HepG2 (cell line): ENCODE results near the gene NR2F1-AS1. TPM values are rescaled to one million over a fixed set of nuclear protein-coding genes. Genes with fewer than 3 reads are reported as not detected.

Source experiments
- BRD4 ChIP-seq: sonication (generic); formaldehyde crosslinking; IDR thresholded peaks from 2 replicates; pipeline ENCODE4 v1.4.0; 2020; ENCODE audit warnings: missing genetic modification reagents
- EP300 ChIP-seq, 3 experiments: sonication (generic) in 1 of 3; formaldehyde crosslinking in 1 of 3; IDR thresholded peaks; 2 replicates each; pipeline versions ENCODE4 v1.5.1 to v1.6.1; 2011 to 2020; ENCODE audit warnings: low read depth in 2 of 3, low read length in 2 of 3, borderline replicate concordance in 1 of 3, improper control_type of control experiment in 1 of 3, mild to moderate bottlenecking in 1 of 3, missing genetic modification reagents in 1 of 3, moderate library complexity in 1 of 3
- GABPA ChIP-seq, 2 experiments: IDR thresholded peaks; 2 replicates each; pipeline ENCODE4 v1.6.1; 2011 to 2016; ENCODE audit warnings: low read depth in 2 of 2, low read length in 1 of 2, missing biosample characterization in 1 of 2, missing genetic modification characterization in 1 of 2
- GATAD2A ChIP-seq: IDR thresholded peaks from 2 replicates; pipeline ENCODE4 v1.6.1; 2016
- HES4 ChIP-seq: sonication (generic); formaldehyde crosslinking; IDR thresholded peaks from 2 replicates; pipeline ENCODE4 v1.9.0; 2021; ENCODE audit warnings: mild to moderate bottlenecking, missing genetic modification reagents, borderline replicate concordance
- HIVEP1 ChIP-seq: sonication (generic); formaldehyde crosslinking; IDR thresholded peaks from 2 replicates; pipeline ENCODE4 v1.4.0; 2020; ENCODE audit warnings: mild to moderate bottlenecking, missing genetic modification reagents
- HMG20B ChIP-seq: conservative IDR thresholded peaks from 2 replicates; pipeline ENCODE4 v1.6.1; 2016; ENCODE audit warnings: missing genetic modification reagents, missing compliant biosample characterization
- HNRNPK ChIP-seq: fragments of 200-400 bp; formaldehyde crosslinking; IDR thresholded peaks from 2 replicates; pipeline ENCODE4 v1.6.1; 2018; ENCODE audit warnings: low read length, low read depth, moderate library complexity, mild to moderate bottlenecking; ENCODE audit not compliant: poor library complexity, severe bottlenecking
- HOXD1 ChIP-seq: sonication (generic); formaldehyde crosslinking; IDR thresholded peaks from 2 replicates; pipeline ENCODE4 v1.5.0; 2020; ENCODE audit warnings: missing genetic modification reagents
- NCOA1 ChIP-seq: sonication (generic); formaldehyde crosslinking; IDR thresholded peaks from 2 replicates; pipeline ENCODE4 v1.9.0; 2021; ENCODE audit warnings: missing genetic modification reagents
- NFKBIZ ChIP-seq: IDR thresholded peaks from 2 replicates; pipeline ENCODE4 v1.6.1; 2018; ENCODE audit warnings: missing genetic modification reagents, missing compliant biosample characterization
- NONO ChIP-seq, 2 experiments: fragments of 450-650 bp in 1 of 2; sonication (generic) in 1 of 2; formaldehyde crosslinking in 1 of 2; IDR thresholded peaks in 1 of 2; conservative IDR thresholded peaks in 1 of 2; 2 replicates each; pipeline versions ENCODE4 v1.6.1 to v1.8.0; 2017 to 2022; ENCODE audit warnings: mild to moderate bottlenecking in 1 of 2, missing genetic modification reagents in 1 of 2, moderate library complexity in 1 of 2
- NR2F6 ChIP-seq, 2 experiments: IDR thresholded peaks; 2 replicates each; pipeline ENCODE4 v1.6.1; 2016; ENCODE audit warnings: antibody characterized with exemption in 1 of 2, mild to moderate bottlenecking in 1 of 2
- POGZ ChIP-seq: sonication (generic); formaldehyde crosslinking; IDR thresholded peaks from 2 replicates; pipeline ENCODE4 v1.4.0; 2020; ENCODE audit warnings: mild to moderate bottlenecking, missing genetic modification reagents
- PTBP1 ChIP-seq: fragments of 200-400 bp; formaldehyde crosslinking; IDR thresholded peaks from 2 replicates; pipeline ENCODE4 v1.6.1; 2018; ENCODE audit warnings: low read length, low read depth; ENCODE audit not compliant: poor library complexity, severe bottlenecking
- SSRP1 ChIP-seq: IDR thresholded peaks from 2 replicates; pipeline ENCODE4 v1.6.1; 2016; ENCODE audit warnings: control low read depth
- TMF1 ChIP-seq: sonication (generic); formaldehyde crosslinking; IDR thresholded peaks from 2 replicates; pipeline ENCODE4 v1.8.1; 2022; ENCODE audit warnings: low read depth, missing genetic modification reagents
- TOE1 ChIP-seq: sonication (generic); formaldehyde crosslinking; IDR thresholded peaks from 2 replicates; pipeline ENCODE4 v1.4.0; 2020; ENCODE audit warnings: mild to moderate bottlenecking, missing genetic modification reagents
- ZNF180 ChIP-seq: sonication (generic); formaldehyde crosslinking; IDR thresholded peaks from 2 replicates; pipeline ENCODE4 v1.4.0; 2020; ENCODE audit warnings: low read depth, missing genetic modification reagents, borderline replicate concordance
- ZNF362 ChIP-seq: sonication (generic); formaldehyde crosslinking; IDR thresholded peaks from 2 replicates; pipeline ENCODE4 v1.4.0; 2020; ENCODE audit warnings: missing genetic modification reagents, mild to moderate bottlenecking, borderline replicate concordance
- ZNF441 ChIP-seq: sonication (generic); formaldehyde crosslinking; IDR thresholded peaks from 2 replicates; pipeline ENCODE4 v1.7.0; 2021; ENCODE audit warnings: missing genetic modification reagents, borderline replicate concordance
- ZNF446 ChIP-seq: sonication (generic); formaldehyde crosslinking; IDR thresholded peaks from 2 replicates; pipeline ENCODE4 v1.5.0; 2020; ENCODE audit warnings: mild to moderate bottlenecking, missing genetic modification reagents
- ZNF451 ChIP-seq: sonication (generic); formaldehyde crosslinking; IDR thresholded peaks from 2 replicates; pipeline ENCODE4 v1.5.0; 2020; ENCODE audit warnings: mild to moderate bottlenecking, missing genetic modification reagents
- ZNF569 ChIP-seq: sonication (generic); formaldehyde crosslinking; IDR thresholded peaks from 2 replicates; pipeline ENCODE4 v1.5.0; 2020; ENCODE audit warnings: mild to moderate bottlenecking, missing genetic modification reagents, moderate library complexity, borderline replicate concordance
- ZSCAN20 ChIP-seq: sonication (generic); formaldehyde crosslinking; IDR thresholded peaks from 2 replicates; pipeline ENCODE4 v1.4.0; 2020; ENCODE audit warnings: missing genetic modification reagents, mild to moderate bottlenecking, borderline replicate concordance
- ZSCAN9 ChIP-seq: IDR thresholded peaks from 2 replicates; pipeline ENCODE4 v1.6.1; 2016; ENCODE audit warnings: borderline replicate concordance
- polyA plus RNA-seq, 8 experiments: library from polyadenylated mRNA; depleted of rRNA in 3 of 8; stranded (reverse) in 7 of 8; unstranded in 1 of 8; fragments of >200 nt; fragmentation: Illumina TruSeq in 4 of 8; extraction: Trizol in 4 of 8; gene quantifications; 2 replicates each; pipeline versions ENCODE4 v1.2.1 to v1.2.3, GENCODE V29; 2011 to 2016; ENCODE audit warnings: low read depth in 4 of 8, missing spikeins in 1 of 8, mixed read lengths in 1 of 8; ENCODE audit not compliant: insufficient read depth in 1 of 8
- total RNA-seq, 5 experiments: library from RNA; depleted of rRNA; stranded (reverse); fragments of >200 nt; fragmentation: Illumina TruSeq; extraction: Trizol; gene quantifications; 2 replicates each; pipeline ENCODE4 v1.2.3, GENCODE V29; 2016; ENCODE audit warnings: low read depth in 1 of 5
- TF ChIP-seq, protein P1 (sequence below): sonication (generic); formaldehyde crosslinking; IDR thresholded peaks from 2 replicates; pipeline ENCODE4 v1.5.1; 2020; ENCODE audit warnings: mild to moderate bottlenecking, missing genetic modification reagents, moderate library complexity

The NR2F1-AS1 gene
- total and polyA plus RNA-seq, 2 of the 13 experiments (the other 11 are each of a cell fraction or from before 2014, with no cell fraction given): 2.8 TPM

- TF ChIP-seq ZNF451 (CRISPR knock-in tag) (no peak), PTBP1 (no peak), TOE1 (CRISPR knock-in tag) (no peak), ZSCAN20 (CRISPR knock-in tag) (no peak), NR2F6 (IDR thresholded peaks at IDR 0.05) (0 out of 2 replicates have a peak, but pooled peaks have one; percentile 0), NR2F6 (CRISPR knock-in tag; IDR thresholded peaks at IDR 0.05) (no peak), ZNF446 (CRISPR knock-in tag) (no peak), ZNF180 (CRISPR knock-in tag) (no peak), HOXD1 (CRISPR knock-in tag) (no peak), TMF1 (CRISPR knock-in tag) (0 out of 2 replicates have a peak, but pooled peaks have one; percentile 52), ZNF362 (CRISPR knock-in tag) (0 out of 2 replicates have a peak, but pooled peaks have one; percentile 45), NFKBIZ (CRISPR knock-in tag) (no peak), NONO (IDR thresholded peaks at IDR 0.05) (no peak), NONO (CRISPR knock-in tag; conservative IDR thresholded peaks at IDR 0.05) (no peak), ZNF569 (no peak), GATAD2A (CRISPR knock-in tag) (no peak), HIVEP1 (CRISPR knock-in tag) (no peak), BRD4 (no peak), EP300 (IDR thresholded peaks at IDR 0.05; ENCODE audit: low read depth in 2 of 2, low read length in 2 of 2) (no peak), EP300 (CRISPR knock-in tag; IDR thresholded peaks at IDR 0.05; ENCODE audit: borderline replicate concordance) (no peak), SSRP1 (CRISPR knock-in tag) (no peak), ZSCAN9 (CRISPR knock-in tag) (no peak), HMG20B (CRISPR knock-in tag) (no peak), HES4 (CRISPR knock-in tag) (no peak), POGZ (CRISPR knock-in tag) (no peak), GABPA (IDR thresholded peaks at IDR 0.05; ENCODE audit: low read depth, low read length) (no peak), GABPA (CRISPR knock-in tag; IDR thresholded peaks at IDR 0.05; ENCODE audit: low read depth) (no peak), NCOA1 (CRISPR knock-in tag) (peak; percentile 22; the same call in 1 of the 2 replicates), HNRNPK (no peak), ZNF441 (CRISPR knock-in tag) (peak; percentile 22; the same call in 1 of the 2 replicates)
- TF ChIP-seq, protein P1, sequence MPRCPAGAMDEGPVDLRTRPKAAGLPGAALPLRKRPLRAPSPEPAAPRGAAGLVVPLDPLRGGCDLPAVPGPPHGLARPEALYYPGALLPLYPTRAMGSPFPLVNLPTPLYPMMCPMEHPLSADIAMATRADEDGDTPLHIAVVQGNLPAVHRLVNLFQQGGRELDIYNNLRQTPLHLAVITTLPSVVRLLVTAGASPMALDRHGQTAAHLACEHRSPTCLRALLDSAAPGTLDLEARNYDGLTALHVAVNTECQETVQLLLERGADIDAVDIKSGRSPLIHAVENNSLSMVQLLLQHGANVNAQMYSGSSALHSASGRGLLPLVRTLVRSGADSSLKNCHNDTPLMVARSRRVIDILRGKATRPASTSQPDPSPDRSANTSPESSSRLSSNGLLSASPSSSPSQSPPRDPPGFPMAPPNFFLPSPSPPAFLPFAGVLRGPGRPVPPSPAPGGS: no peak
These were observed at the start of gene NR2F1-AS1 (continued) for GRCh38 chr5:93580927-93581445.
